HEK293 (cell line): ENCODE data around the gene SLC18B1.

Experiments
- TCF7L2 ChIP-seq: IDR thresholded peaks from 2 replicates; pipeline ENCODE4 v1.6.1; 2011; ENCODE audit warnings: low read depth, mild to moderate bottlenecking, inconsistent platforms, low read length, moderate library complexity, borderline replicate concordance
- ZBTB1 ChIP-seq: fragments of 450-650 bp; formaldehyde crosslinking; IDR thresholded peaks from 2 replicates; pipeline ENCODE4 v1.5.1; 2016; ENCODE audit warnings: missing biosample characterization, missing genetic modification characterization
- ZNF274 ChIP-seq, 2 experiments: fragments of 200-500 bp in 1 of 2; fragments of 450-650 bp in 1 of 2; sonication (Bioruptor generic) in 1 of 2; formaldehyde crosslinking in 1 of 2; IDR thresholded peaks; 2 replicates each; pipeline versions ENCODE4 v1.5.1 to v1.6.1; 2014 to 2016; ENCODE audit warnings: borderline replicate concordance in 1 of 2, inconsistent platforms in 1 of 2, low read length in 1 of 2, missing biosample characterization in 1 of 2, missing genetic modification characterization in 1 of 2
- ZNF704 ChIP-seq: fragments of 450-650 bp; formaldehyde crosslinking; IDR thresholded peaks from 2 replicates; pipeline ENCODE4 v1.5.1; 2016; ENCODE audit warnings: missing biosample characterization, missing genetic modification characterization
- TF ChIP-seq, protein P1 (sequence below): fragments of 450-650 bp; formaldehyde crosslinking; IDR thresholded peaks from 2 replicates; pipeline ENCODE4 v1.5.1; 2016; ENCODE audit warnings: missing biosample characterization, missing genetic modification characterization
- TF ChIP-seq, protein P2 (sequence below): fragments of 450-650 bp; formaldehyde crosslinking; conservative IDR thresholded peaks from 2 replicates; pipeline ENCODE4 v1.5.1; 2016; ENCODE audit warnings: low read depth, missing biosample characterization, missing genetic modification characterization
- TF ChIP-seq, protein P3 (sequence below): fragments of 450-650 bp; formaldehyde crosslinking; IDR thresholded peaks from 2 replicates; pipeline ENCODE4 v1.5.1; 2016; ENCODE audit warnings: missing biosample characterization, missing genetic modification characterization
- TF ChIP-seq, protein P4 (sequence below): fragments of 450-650 bp; formaldehyde crosslinking; IDR thresholded peaks from 2 replicates; pipeline ENCODE4 v1.5.1; 2016; ENCODE audit warnings: missing biosample characterization, missing genetic modification characterization

GRCh38 chr6:132746048-132746447 lies 52.4 kb downstream of the SLC18B1 start:
- TF ChIP-seq TCF7L2 (no peak), ZBTB1 (tag by site-specific recombination) (no peak), ZNF274 (IDR thresholded peaks at IDR 0.05; ENCODE audit: low read length) (no peak), ZNF274 (tag by site-specific recombination; IDR thresholded peaks at IDR 0.05; ENCODE audit: borderline replicate concordance) (no peak), ZNF704 (no peak)
- TF ChIP-seq, protein P1, sequence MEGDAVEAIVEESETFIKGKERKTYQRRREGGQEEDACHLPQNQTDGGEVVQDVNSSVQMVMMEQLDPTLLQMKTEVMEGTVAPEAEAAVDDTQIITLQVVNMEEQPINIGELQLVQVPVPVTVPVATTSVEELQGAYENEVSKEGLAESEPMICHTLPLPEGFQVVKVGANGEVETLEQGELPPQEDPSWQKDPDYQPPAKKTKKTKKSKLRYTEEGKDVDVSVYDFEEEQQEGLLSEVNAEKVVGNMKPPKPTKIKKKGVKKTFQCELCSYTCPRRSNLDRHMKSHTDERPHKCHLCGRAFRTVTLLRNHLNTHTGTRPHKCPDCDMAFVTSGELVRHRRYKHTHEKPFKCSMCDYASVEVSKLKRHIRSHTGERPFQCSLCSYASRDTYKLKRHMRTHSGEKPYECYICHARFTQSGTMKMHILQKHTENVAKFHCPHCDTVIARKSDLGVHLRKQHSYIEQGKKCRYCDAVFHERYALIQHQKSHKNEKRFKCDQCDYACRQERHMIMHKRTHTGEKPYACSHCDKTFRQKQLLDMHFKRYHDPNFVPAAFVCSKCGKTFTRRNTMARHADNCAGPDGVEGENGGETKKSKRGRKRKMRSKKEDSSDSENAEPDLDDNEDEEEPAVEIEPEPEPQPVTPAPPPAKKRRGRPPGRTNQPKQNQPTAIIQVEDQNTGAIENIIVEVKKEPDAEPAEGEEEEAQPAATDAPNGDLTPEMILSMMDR (tag by site-specific recombination), result no peak
- TF ChIP-seq, protein P2, sequence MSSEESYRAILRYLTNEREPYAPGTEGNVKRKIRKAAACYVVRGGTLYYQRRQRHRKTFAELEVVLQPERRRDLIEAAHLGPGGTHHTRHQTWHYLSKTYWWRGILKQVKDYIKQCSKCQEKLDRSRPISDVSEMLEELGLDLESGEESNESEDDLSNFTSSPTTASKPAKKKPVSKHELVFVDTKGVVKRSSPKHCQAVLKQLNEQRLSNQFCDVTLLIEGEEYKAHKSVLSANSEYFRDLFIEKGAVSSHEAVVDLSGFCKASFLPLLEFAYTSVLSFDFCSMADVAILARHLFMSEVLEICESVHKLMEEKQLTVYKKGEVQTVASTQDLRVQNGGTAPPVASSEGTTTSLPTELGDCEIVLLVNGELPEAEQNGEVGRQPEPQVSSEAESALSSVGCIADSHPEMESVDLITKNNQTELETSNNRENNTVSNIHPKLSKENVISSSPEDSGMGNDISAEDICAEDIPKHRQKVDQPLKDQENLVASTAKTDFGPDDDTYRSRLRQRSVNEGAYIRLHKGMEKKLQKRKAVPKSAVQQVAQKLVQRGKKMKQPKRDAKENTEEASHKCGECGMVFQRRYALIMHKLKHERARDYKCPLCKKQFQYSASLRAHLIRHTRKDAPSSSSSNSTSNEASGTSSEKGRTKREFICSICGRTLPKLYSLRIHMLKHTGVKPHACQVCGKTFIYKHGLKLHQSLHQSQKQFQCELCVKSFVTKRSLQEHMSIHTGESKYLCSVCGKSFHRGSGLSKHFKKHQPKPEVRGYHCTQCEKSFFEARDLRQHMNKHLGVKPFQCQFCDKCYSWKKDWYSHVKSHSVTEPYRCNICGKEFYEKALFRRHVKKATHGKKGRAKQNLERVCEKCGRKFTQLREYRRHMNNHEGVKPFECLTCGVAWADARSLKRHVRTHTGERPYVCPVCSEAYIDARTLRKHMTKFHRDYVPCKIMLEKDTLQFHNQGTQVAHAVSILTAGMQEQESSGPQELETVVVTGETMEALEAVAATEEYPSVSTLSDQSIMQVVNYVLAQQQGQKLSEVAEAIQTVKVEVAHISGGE (tag by site-specific recombination), result no peak
- TF ChIP-seq, protein P3, sequence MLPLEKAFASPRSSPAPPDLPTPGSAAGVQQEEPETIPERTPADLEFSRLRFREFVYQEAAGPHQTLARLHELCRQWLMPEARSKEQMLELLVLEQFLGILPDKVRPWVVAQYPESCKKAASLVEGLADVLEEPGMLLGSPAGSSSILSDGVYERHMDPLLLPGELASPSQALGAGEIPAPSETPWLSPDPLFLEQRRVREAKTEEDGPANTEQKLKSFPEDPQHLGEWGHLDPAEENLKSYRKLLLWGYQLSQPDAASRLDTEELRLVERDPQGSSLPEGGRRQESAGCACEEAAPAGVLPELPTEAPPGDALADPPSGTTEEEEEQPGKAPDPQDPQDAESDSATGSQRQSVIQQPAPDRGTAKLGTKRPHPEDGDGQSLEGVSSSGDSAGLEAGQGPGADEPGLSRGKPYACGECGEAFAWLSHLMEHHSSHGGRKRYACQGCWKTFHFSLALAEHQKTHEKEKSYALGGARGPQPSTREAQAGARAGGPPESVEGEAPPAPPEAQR (tag by site-specific recombination), result no peak
- TF ChIP-seq, protein P4, sequence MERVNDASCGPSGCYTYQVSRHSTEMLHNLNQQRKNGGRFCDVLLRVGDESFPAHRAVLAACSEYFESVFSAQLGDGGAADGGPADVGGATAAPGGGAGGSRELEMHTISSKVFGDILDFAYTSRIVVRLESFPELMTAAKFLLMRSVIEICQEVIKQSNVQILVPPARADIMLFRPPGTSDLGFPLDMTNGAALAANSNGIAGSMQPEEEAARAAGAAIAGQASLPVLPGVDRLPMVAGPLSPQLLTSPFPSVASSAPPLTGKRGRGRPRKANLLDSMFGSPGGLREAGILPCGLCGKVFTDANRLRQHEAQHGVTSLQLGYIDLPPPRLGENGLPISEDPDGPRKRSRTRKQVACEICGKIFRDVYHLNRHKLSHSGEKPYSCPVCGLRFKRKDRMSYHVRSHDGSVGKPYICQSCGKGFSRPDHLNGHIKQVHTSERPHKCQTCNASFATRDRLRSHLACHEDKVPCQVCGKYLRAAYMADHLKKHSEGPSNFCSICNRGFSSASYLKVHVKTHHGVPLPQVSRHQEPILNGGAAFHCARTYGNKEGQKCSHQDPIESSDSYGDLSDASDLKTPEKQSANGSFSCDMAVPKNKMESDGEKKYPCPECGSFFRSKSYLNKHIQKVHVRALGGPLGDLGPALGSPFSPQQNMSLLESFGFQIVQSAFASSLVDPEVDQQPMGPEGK, result no peak
